RWPE2 (cell line): ENCODE results near the gene TLK1.

ENCODE experiments used
- ATAC-seq: fragments of 200-7000 bp; cut with Tn5 transposase; 3 replicates; pipeline ENCODE4 v1.9.1; 2021; ENCODE audit warnings: low read depth
- DNase-seq: peaks from one replicate; pipeline ENCODE4 v3.0.0-alpha.2; 2020; ENCODE audit warnings: low spot score
- H3K27ac ChIP-seq: fragments of 450-650 bp; 2 replicates; pipeline ENCODE4 v1.5.1; 2017; ENCODE audit warnings: mild to moderate bottlenecking; ENCODE audit not compliant: poor library complexity, severe bottlenecking
- H3K27me3 ChIP-seq: fragments of 250-450 bp; sonication (Bioruptor Pico); 2 replicates; pipeline ENCODE4 v1.5.1; 2021; ENCODE audit warnings: mild to moderate bottlenecking, moderate library complexity; ENCODE audit not compliant: insufficient read depth, poor library complexity, severe bottlenecking
- H3K36me3 ChIP-seq: fragments of 250-450 bp; sonication (Bioruptor Pico); 2 replicates; pipeline ENCODE4 v1.5.1; 2020; ENCODE audit warnings: low read depth, mild to moderate bottlenecking, moderate library complexity
- H3K4me1 ChIP-seq: fragments of 250-450 bp; sonication (Bioruptor Pico); 2 replicates; pipeline ENCODE4 v1.5.1; 2021; ENCODE audit warnings: mild to moderate bottlenecking, moderate library complexity; ENCODE audit not compliant: insufficient read depth, poor library complexity, severe bottlenecking
- H3K4me3 ChIP-seq: fragments of 250-450 bp; sonication (Bioruptor Pico); 2 replicates; pipeline ENCODE4 v1.5.1; 2021; ENCODE audit warnings: mild to moderate bottlenecking, moderate library complexity; ENCODE audit not compliant: severe bottlenecking
- H3K9me3 ChIP-seq: fragments of 250-450 bp; sonication (Bioruptor Pico); 2 replicates; pipeline ENCODE4 v1.5.1; 2021; ENCODE audit warnings: mild to moderate bottlenecking, moderate library complexity; ENCODE audit not compliant: severe bottlenecking
- CTCF ChIP-seq: fragments of 450-650 bp; IDR thresholded peaks from one replicate; pipeline ENCODE4 v1.5.1; 2017; ENCODE audit warnings: mild to moderate bottlenecking, moderate library complexity; ENCODE audit not compliant: poor library complexity, severe bottlenecking

Gene TLK1

GRCh38 chr2:171157109-171157500, 3.6 kb downstream of the TLK1 start:
- H3K36me3 ChIP-seq: no peaks in the 10 kb centered on the region
- no peak overlapping the region for H3K27ac ChIP-seq
- no peak for ATAC-seq
- H3K9me3 ChIP-seq: no peaks in the 10 kb centered on the region
- no peak overlapping the region for H3K4me3 ChIP-seq
- no peak for TF ChIP-seq CTCF
- DNase-seq: no peak
- H3K27me3 ChIP-seq: no peaks in the 10 kb centered on the region
- H3K4me1 ChIP-seq: peaks cover 12% of the 10 kb centered on the region

GRCh38 chr2:171154348-171154747, 6.3 kb downstream of the TLK1 start:
- no peaks in the 10 kb centered on the region for H3K36me3 ChIP-seq
- TF ChIP-seq CTCF: no peak
- no peaks in the 10 kb centered on the region for H3K27me3 ChIP-seq
- H3K9me3 ChIP-seq: no peaks in the 10 kb centered on the region
- no peak for ATAC-seq
- DNase-seq: no peak
- peaks cover 12% of the 10 kb centered on the region for H3K4me1 ChIP-seq
- H3K4me3 ChIP-seq: no peak overlapping the region
- no peak overlapping the region for H3K27ac ChIP-seq

GRCh38 chr2:171150694-171151285, 9.9 kb downstream of the TLK1 start:
- H3K36me3 ChIP-seq: peaks cover 3% of the 10 kb centered on the region; the same call in 1 of the 2 replicates
- no peak overlapping the region for H3K27ac ChIP-seq
- no peaks in the 10 kb centered on the region for H3K27me3 ChIP-seq
- no peak overlapping the region for H3K4me3 ChIP-seq
- DNase-seq (no peak), ATAC-seq (no peak)
- no peaks in the 10 kb centered on the region for H3K9me3 ChIP-seq
- H3K4me1 ChIP-seq: peaks cover 16% of the 10 kb centered on the region
- no peak for TF ChIP-seq CTCF

GRCh38 chr2:171149986-171150693, 10.6 kb downstream of the TLK1 start:
- Histone ChIP-seq H3K36me3 (peaks cover 5% of the 10 kb centered on the region; the same call in 1 of the 2 replicates), H3K27ac (no peak overlapping the region), H3K4me1 (peaks cover 15% of the 10 kb centered on the region), H3K4me3 (no peak overlapping the region), H3K9me3 (no peaks in the 10 kb centered on the region), H3K27me3 (no peaks in the 10 kb centered on the region)
- no peak for DNase-seq
- no peak for TF ChIP-seq CTCF
- ATAC-seq: no peak

GRCh38 chr2:171149171-171149938, 11.3 kb downstream of the TLK1 start:
- Histone ChIP-seq H3K27ac (no peak overlapping the region), H3K4me1 (peaks cover 7% of the 10 kb centered on the region), H3K36me3 (peaks cover 5% of the 10 kb centered on the region), H3K4me3 (no peak overlapping the region), H3K9me3 (no peaks in the 10 kb centered on the region), H3K27me3 (no peaks in the 10 kb centered on the region)
- no peak for TF ChIP-seq CTCF
- no peak for DNase-seq
- ATAC-seq: no peak
